Measurements from ENCODE around the gene PARP6.

The PARP6 gene

GRCh38 chr15:72272213-72272996 lies at the start of gene PARP6:
Gene PARP6, minus strand, starts transcription at chr15:72272554. Its CDS starts 5,077 bp downstream, at chr15:72267477.
- TF ChIP-seq, protein P1, sequence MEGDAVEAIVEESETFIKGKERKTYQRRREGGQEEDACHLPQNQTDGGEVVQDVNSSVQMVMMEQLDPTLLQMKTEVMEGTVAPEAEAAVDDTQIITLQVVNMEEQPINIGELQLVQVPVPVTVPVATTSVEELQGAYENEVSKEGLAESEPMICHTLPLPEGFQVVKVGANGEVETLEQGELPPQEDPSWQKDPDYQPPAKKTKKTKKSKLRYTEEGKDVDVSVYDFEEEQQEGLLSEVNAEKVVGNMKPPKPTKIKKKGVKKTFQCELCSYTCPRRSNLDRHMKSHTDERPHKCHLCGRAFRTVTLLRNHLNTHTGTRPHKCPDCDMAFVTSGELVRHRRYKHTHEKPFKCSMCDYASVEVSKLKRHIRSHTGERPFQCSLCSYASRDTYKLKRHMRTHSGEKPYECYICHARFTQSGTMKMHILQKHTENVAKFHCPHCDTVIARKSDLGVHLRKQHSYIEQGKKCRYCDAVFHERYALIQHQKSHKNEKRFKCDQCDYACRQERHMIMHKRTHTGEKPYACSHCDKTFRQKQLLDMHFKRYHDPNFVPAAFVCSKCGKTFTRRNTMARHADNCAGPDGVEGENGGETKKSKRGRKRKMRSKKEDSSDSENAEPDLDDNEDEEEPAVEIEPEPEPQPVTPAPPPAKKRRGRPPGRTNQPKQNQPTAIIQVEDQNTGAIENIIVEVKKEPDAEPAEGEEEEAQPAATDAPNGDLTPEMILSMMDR (IDR thresholded peaks at IDR 0.05; ENCODE audit: low read depth, low read length, missing control alignments) = peak; percentile 77
- H3K27ac ChIP-seq = peak within 1 kb of the TSS; percentile 55
- peak; percentile 97 for DNase-seq
- H3K4me3 ChIP-seq (ENCODE audit: low read depth, low read length) = peak within 1 kb of the TSS; percentile 88
- H3K27me3 ChIP-seq (replicated peaks) = no peaks in the 10 kb centered on the region
- peaks cover 4% of the 10 kb centered on the region for H3K36me3 ChIP-seq (replicated peaks)
- in situ Hi-C loops (cut with HindIII; ENCODE audit: low pct_ligation_motif_present, low sequenced_read_pairs) = no loop called here

DNA sequence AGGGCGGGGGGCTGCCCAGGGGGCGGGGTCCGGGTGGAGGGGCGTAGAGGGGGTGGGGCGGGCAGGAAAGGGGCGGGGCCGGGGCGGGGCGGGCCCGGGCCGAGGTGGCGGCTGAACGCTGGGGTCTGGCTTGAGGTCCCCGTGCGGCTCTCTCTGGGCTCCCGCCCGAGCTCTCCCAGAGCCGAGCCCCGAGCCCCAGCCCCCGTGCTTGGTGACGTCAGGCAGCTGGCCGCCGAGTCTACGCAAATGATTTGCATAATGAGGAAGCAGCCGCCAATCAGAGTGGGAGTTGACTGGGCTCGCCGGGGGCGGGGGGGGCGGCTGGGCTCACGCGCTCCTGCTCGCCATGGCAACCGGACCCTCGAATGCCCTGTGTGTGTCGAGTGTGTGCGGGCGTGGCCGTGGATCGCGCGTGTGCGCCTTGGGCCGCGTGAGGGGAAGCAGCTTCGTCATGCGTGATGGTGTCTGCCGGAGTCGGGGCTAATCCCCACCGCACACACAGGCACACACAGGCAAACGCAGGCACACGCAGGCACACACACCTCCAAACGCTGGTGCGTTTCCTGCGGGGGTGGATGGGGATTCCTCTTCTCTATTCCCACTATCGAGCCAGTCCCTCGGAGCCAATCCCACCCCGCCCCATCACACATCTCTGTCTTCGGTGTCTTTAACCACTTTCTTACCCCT lies 47.8 kb upstream of the PARP6 start, which contains the start of gene CELF6:
Gene CELF6, minus strand, starts transcription at position 173 of the 687 bp plus-strand sequence. CDS start 283 bp downstream, outside the sequence.
- Histone ChIP-seq H3K27ac (no peak within 1 kb of the TSS), H3K36me3 (replicated peaks) (no peaks in the 10 kb centered on the region), H3K4me3 (ENCODE audit: low read depth, low read length) (peak within 1 kb of the TSS; percentile 58), H3K27me3 (replicated peaks) (peaks cover 6% of the 10 kb centered on the region)
- peak; percentile 78 for DNase-seq
- in situ Hi-C loops (cut with HindIII; ENCODE audit: low pct_ligation_motif_present, low sequenced_read_pairs) = no loop called here
- TF ChIP-seq, protein P1 (IDR thresholded peaks at IDR 0.05; ENCODE audit: low read depth, low read length, missing control alignments) = no peak

DNA sequence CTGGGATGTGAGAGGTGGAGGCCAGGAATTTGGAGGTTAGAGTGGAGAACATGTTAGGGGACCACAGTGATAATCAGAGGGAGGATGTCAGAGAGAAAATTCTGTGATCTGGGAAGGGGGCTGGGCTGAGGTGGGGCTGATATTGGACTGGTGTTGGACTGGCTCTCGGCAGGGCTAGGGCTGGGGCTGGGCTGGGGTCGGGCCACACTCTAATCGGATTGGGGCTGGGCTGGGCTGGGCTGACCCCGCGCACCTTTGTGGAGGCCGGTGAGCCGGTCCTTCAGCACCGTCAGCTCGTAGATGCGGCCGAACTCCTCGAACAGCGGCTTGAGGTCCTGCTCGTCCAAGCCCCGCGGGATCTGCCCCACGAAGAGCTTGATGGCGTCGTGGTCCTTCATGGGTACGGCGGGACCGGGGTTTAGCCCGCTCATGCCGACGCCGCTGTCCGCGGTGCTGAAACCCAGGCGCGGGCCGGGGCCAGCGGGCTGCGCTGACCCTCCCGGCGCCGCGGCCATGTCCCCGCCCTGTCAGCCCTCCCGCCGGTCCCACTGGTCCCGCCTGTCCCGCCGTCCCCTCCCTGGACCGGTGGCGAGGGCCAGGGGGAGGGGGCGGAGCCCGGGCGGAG lies 47.1 kb upstream of the PARP6 start:
- no peak overlapping the region for H3K4me3 ChIP-seq (ENCODE audit: low read depth, low read length)

GRCh38 chr15:72318408-72318942 lies 46.1 kb upstream of the PARP6 start:
- TF ChIP-seq, protein P1 (IDR thresholded peaks at IDR 0.05; ENCODE audit: low read depth, low read length, missing control alignments) = no peak
- no peak for DNase-seq
- no peak overlapping the region for H3K4me3 ChIP-seq (ENCODE audit: low read depth, low read length)
- H3K36me3 ChIP-seq (replicated peaks) = no peaks in the 10 kb centered on the region
- peaks cover 6% of the 10 kb centered on the region for H3K27me3 ChIP-seq (replicated peaks)
- no peak overlapping the region for H3K27ac ChIP-seq
- in situ Hi-C loops (cut with HindIII; ENCODE audit: low pct_ligation_motif_present, low sequenced_read_pairs) = no loop called here

More for the DNA sequence above, 47.1 kb upstream of the PARP6 start:
- no peak overlapping the region for H3K27ac ChIP-seq
- DNase-seq = peak; percentile 13
- H3K27me3 ChIP-seq (replicated peaks) = peaks cover 6% of the 10 kb centered on the region
- TF ChIP-seq, protein P1 (IDR thresholded peaks at IDR 0.05; ENCODE audit: low read depth, low read length, missing control alignments) = no peak
- no peaks in the 10 kb centered on the region for H3K36me3 ChIP-seq (replicated peaks)
- in situ Hi-C loops (cut with HindIII; ENCODE audit: low pct_ligation_motif_present, low sequenced_read_pairs) = no loop called here

GRCh38 chr15:72315706-72316370 lies 43.5 kb upstream of the PARP6 start:
- Histone ChIP-seq H3K27me3 (replicated peaks) (peaks cover 6% of the 10 kb centered on the region), H3K4me3 (ENCODE audit: low read depth, low read length) (no peak overlapping the region), H3K36me3 (replicated peaks) (no peaks in the 10 kb centered on the region), H3K27ac (no peak overlapping the region)
- in situ Hi-C loops (cut with HindIII; ENCODE audit: low pct_ligation_motif_present, low sequenced_read_pairs) = no loop called here
- TF ChIP-seq, protein P1 (IDR thresholded peaks at IDR 0.05; ENCODE audit: low read depth, low read length, missing control alignments) = no peak
- DNase-seq = no peak

Measured in brain microvascular endothelial cell (primary cell).